PC-9 (cell line): Measurements from ENCODE around the gene NR4A3.

Experiments
- CTCF ChIP-seq: fragments of 200-600 bp; sonication (generic); conservative IDR thresholded peaks from 2 replicates; pipeline ENCODE4 v1.6.1; 2017; ENCODE audit warnings: mixed run types, antibody characterized with exemption, mild to moderate bottlenecking, moderate library complexity
- EZH2 ChIP-seq: fragments of 200-600 bp; sonication (generic); IDR thresholded peaks from 2 replicates; pipeline ENCODE4 v1.8.0; 2017; ENCODE audit warnings: antibody characterized with exemption, low read depth

- no peak for TF ChIP-seq CTCF
- no peak for TF ChIP-seq EZH2
These were observed 7.9 kb upstream of the NR4A3 start for GRCh38 chr9:99813739-99814138.
